ENCODE data around the gene ERFL.

The ERFL gene

DNA sequence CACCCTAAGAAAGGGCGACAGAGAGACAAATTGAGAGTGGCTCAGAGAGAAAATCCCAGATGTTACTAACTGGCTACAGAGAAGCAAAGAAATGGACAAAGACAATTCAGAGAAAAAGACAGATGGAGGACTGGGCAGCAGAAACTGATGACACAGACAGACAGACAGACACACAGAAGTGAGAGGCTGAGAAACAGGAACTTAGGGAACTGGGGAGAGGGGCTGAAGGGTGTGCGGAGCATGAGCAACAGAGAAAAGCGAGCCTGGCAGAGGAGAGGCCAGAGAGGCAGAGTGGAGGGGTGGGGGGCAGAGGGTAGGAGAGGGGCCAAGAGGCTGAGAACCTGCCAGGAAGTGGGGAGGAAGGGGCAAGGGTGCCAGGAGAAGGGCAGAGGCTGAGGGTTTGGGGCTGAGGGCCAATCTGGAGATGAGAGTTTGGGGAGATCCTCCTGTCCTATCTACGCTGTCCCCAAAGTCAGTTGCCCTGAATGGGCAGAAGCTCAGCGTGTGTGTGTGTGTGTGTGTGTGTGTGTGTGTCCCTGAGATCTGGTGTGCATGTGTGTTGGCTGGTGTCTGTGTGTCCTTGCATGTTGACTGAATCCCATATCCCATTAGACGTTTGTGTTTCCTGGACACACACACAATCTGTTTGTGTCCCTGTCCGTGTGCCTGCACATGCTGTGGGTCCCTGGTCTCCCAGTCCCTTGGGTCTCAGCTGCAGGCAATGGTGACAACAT lies 5.6 kb upstream of the ERFL start:
- Histone ChIP-seq H3K9me3 (ENCODE audit: control insufficient read depth, insufficient read depth, low read depth, low read length) (no peaks in the 10 kb centered on the region), H3K27ac (ENCODE audit: extremely low read depth, low read depth, low read length) (no peak overlapping the region), H3K36me3 (ENCODE audit: control insufficient read depth in 2 of 2, insufficient read depth in 1 of 2, low read length in 2 of 2) (no peaks in the 10 kb centered on the region), H3K4me1 (ENCODE audit: control insufficient read depth, insufficient read depth, low read length) (peaks cover 7% of the 10 kb centered on the region), H3K4me3 (ENCODE audit: low read depth, low read length) (no peak overlapping the region)
- POLR2A ChIA-PET: interaction anchor here (1.2 kb wide), 1 partner anchor 61 kb away, joined by 3 read pairs; no protein-coding TSS in a partner anchor
- peak; percentile 27; the same call in 1 of the 2 replicates for TF ChIP-seq ZNF366 (tag by site-specific recombination; conservative IDR thresholded peaks at IDR 0.05)
- TF ChIP-seq ZNF211 (tag by site-specific recombination; IDR thresholded peaks at IDR 0.05; ENCODE audit: low read depth): no peak
- no peak for TF ChIP-seq ZNF146 (tag by site-specific recombination; IDR thresholded peaks at IDR 0.05)
- no peak for TF ChIP-seq ZFP41 (tag by site-specific recombination; IDR thresholded peaks at IDR 0.05; ENCODE audit: borderline replicate concordance)
- TF ChIP-seq, protein P1, sequence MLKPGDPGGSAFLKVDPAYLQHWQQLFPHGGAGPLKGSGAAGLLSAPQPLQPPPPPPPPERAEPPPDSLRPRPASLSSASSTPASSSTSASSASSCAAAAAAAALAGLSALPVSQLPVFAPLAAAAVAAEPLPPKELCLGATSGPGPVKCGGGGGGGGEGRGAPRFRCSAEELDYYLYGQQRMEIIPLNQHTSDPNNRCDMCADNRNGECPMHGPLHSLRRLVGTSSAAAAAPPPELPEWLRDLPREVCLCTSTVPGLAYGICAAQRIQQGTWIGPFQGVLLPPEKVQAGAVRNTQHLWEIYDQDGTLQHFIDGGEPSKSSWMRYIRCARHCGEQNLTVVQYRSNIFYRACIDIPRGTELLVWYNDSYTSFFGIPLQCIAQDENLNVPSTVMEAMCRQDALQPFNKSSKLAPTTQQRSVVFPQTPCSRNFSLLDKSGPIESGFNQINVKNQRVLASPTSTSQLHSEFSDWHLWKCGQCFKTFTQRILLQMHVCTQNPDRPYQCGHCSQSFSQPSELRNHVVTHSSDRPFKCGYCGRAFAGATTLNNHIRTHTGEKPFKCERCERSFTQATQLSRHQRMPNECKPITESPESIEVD (tag by site-specific recombination; IDR thresholded peaks at IDR 0.05): no peak
- TF ChIP-seq ZBTB48 (tag by site-specific recombination; IDR thresholded peaks at IDR 0.05): peak; percentile 48; the same call in 1 of the 2 replicates
- TF ChIP-seq ZNF362 (tag by site-specific recombination; IDR thresholded peaks at IDR 0.05): no peak
- TF ChIP-seq OVOL3 (tag by site-specific recombination; IDR thresholded peaks at IDR 0.05): no peak
- TF ChIP-seq, protein P2, sequence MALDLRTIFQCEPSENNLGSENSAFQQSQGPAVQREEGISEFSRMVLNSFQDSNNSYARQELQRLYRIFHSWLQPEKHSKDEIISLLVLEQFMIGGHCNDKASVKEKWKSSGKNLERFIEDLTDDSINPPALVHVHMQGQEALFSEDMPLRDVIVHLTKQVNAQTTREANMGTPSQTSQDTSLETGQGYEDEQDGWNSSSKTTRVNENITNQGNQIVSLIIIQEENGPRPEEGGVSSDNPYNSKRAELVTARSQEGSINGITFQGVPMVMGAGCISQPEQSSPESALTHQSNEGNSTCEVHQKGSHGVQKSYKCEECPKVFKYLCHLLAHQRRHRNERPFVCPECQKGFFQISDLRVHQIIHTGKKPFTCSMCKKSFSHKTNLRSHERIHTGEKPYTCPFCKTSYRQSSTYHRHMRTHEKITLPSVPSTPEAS (tag by site-specific recombination; IDR thresholded peaks at IDR 0.05): peak; percentile 66
- TF ChIP-seq, protein P3, sequence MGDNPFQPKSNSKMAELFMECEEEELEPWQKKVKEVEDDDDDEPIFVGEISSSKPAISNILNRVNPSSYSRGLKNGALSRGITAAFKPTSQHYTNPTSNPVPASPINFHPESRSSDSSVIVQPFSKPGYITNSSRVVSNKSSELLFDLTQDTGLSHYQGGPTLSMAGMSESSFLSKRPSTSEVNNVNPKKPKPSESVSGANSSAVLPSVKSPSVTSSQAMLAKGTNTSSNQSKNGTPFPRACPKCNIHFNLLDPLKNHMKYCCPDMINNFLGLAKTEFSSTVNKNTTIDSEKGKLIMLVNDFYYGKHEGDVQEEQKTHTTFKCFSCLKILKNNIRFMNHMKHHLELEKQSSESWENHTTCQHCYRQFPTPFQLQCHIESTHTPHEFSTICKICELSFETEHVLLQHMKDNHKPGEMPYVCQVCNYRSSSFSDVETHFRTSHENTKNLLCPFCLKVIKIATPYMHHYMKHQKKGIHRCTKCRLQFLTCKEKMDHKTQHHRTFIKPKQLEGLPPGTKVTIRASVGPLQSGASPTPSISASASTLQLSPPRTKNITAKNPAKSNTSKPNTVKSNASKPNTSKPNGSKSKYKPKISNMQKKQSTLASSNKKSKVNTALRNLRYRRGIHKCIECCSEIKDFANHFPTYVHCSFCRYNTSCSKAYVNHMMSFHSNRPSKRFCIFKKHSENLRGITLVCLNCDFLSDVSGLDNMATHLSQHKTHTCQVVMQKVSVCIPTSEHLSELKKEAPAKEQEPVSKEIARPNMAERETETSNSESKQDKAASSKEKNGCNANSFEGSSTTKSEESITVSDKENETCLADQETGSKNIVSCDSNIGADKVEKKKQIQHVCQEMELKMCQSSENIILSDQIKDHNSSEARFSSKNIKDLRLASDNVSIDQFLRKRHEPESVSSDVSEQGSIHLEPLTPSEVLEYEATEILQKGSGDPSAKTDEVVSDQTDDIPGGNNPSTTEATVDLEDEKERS (tag by site-specific recombination; IDR thresholded peaks at IDR 0.05): no peak
- no peak for TF ChIP-seq SP2 (tag by site-specific recombination; IDR thresholded peaks at IDR 0.05)
- TF ChIP-seq, protein P4, sequence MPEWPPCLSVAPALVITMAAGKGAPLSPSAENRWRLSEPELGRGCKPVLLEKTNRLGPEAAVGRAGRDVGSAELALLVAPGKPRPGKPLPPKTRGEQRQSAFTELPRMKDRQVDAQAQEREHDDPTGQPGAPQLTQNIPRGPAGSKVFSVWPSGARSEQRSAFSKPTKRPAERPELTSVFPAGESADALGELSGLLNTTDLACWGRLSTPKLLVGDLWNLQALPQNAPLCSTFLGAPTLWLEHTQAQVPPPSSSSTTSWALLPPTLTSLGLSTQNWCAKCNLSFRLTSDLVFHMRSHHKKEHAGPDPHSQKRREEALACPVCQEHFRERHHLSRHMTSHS (tag by site-specific recombination; IDR thresholded peaks at IDR 0.05): 0 out of 2 replicates have a peak, but pooled peaks have one; percentile 8
- TF ChIP-seq, protein P5, sequence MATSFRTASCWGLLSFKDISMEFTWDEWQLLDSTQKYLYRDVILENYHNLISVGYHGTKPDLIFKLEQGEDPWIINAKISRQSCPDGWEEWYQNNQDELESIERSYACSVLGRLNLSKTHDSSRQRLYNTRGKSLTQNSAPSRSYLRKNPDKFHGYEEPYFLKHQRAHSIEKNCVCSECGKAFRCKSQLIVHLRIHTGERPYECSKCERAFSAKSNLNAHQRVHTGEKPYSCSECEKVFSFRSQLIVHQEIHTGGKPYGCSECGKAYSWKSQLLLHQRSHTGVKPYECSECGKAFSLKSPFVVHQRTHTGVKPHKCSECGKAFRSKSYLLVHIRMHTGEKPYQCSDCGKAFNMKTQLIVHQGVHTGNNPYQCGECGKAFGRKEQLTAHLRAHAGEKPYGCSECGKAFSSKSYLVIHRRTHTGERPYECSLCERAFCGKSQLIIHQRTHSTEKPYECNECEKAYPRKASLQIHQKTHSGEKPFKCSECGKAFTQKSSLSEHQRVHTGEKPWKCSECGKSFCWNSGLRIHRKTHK (tag by site-specific recombination; IDR thresholded peaks at IDR 0.05): no peak
- CTCF ChIA-PET: interaction anchor here (0.6 to 3.5 kb wide), 16 partner anchors 9 to 465 kb away, joined by 3 to 22 read pairs (median 4); no protein-coding TSS in a partner anchor
